Measurements from ENCODE around the gene ALG1. TPM values are rescaled to one million over a fixed set of nuclear protein-coding genes. Genes with fewer than 3 reads are reported as not detected.

ALG1 gene
- total and polyA plus RNA-seq, 2 of the 13 experiments (the other 11 are each of a cell fraction or from before 2014, with no cell fraction given): 43.3 to 75.6 TPM

GRCh38 chr16:5071681-5072333, at the start of gene ALG1 (continued):
- TF ChIP-seq CHCHD3 (CRISPR knock-in tag; IDR thresholded peaks at IDR 0.05): peak; percentile 74; the same call in 1 of the 2 replicates
- TF ChIP-seq RCOR2 (CRISPR knock-in tag; IDR thresholded peaks at IDR 0.05): peak; percentile 90
- no peak for TF ChIP-seq GABPA (IDR thresholded peaks at IDR 0.05; ENCODE audit: low read depth, low read length)
- TF ChIP-seq GABPA (CRISPR knock-in tag; IDR thresholded peaks at IDR 0.05; ENCODE audit: low read depth): peak; percentile 53; the same call in 1 of the 2 replicates
- TF ChIP-seq ZNF280B (CRISPR knock-in tag; IDR thresholded peaks at IDR 0.05; ENCODE audit: borderline replicate concordance): peak; percentile 95
- TF ChIP-seq ZGPAT (CRISPR knock-in tag; IDR thresholded peaks at IDR 0.05): peak; percentile 97
- peak; percentile 81 for TF ChIP-seq FOXA3 (CRISPR knock-in tag; IDR thresholded peaks at IDR 0.05)
- TF ChIP-seq SETDB1 (CRISPR knock-in tag; IDR thresholded peaks at IDR 0.05; ENCODE audit: borderline replicate concordance): no peak
- peak; percentile 98 for TF ChIP-seq HBP1 (CRISPR knock-in tag; IDR thresholded peaks at IDR 0.05; ENCODE audit: low read depth)
- TF ChIP-seq POGK (CRISPR knock-in tag; conservative IDR thresholded peaks at IDR 0.05): peak; percentile 90
- peak; percentile 97 for TF ChIP-seq ATF7-NPFF (CRISPR knock-in tag; IDR thresholded peaks at IDR 0.05; ENCODE audit: low read depth)
- TF ChIP-seq DBP (CRISPR knock-in tag; IDR thresholded peaks at IDR 0.05; ENCODE audit: not compliant biosample characterization): peak; percentile 93
- peak; percentile 93 for TF ChIP-seq ZFY (CRISPR knock-in tag; IDR thresholded peaks at IDR 0.05)
- peak; percentile 98 for TF ChIP-seq KDM2A (CRISPR knock-in tag; IDR thresholded peaks at IDR 0.05; ENCODE audit: borderline replicate concordance, low read depth)
- TF ChIP-seq ZFP90 (CRISPR knock-in tag; IDR thresholded peaks at IDR 0.05; ENCODE audit: borderline replicate concordance): peak; percentile 89
- peak; percentile 95 for TF ChIP-seq TGIF2 (CRISPR knock-in tag; IDR thresholded peaks at IDR 0.05)
- TF ChIP-seq ZSCAN29 (CRISPR knock-in tag; conservative IDR thresholded peaks at IDR 0.05): 0 out of 2 replicates have a peak, but pooled peaks have one; percentile 42
- TF ChIP-seq HNRNPLL (IDR thresholded peaks at IDR 0.05; ENCODE audit: low read depth, low read length, poor library complexity, severe bottlenecking): peak; percentile 76
- TF ChIP-seq PAX8 (CRISPR knock-in tag; IDR thresholded peaks at IDR 0.05; ENCODE audit: borderline replicate concordance): no peak
- peak; percentile 90; the same call in 1 of the 2 replicates for TF ChIP-seq ZNF180 (CRISPR knock-in tag; IDR thresholded peaks at IDR 0.05; ENCODE audit: borderline replicate concordance, low read depth)
- TF ChIP-seq SAFB2 (CRISPR knock-in tag; IDR thresholded peaks at IDR 0.05; ENCODE audit: borderline replicate concordance, low read depth): 0 out of 2 replicates have a peak, but pooled peaks have one; percentile 34
- TF ChIP-seq NKX3-1 (CRISPR knock-in tag; IDR thresholded peaks at IDR 0.05): peak; percentile 95; the same call in 1 of the 2 replicates
- no peak; the same call in 1 of the 2 replicates for TF ChIP-seq ZNF549 (CRISPR knock-in tag; IDR thresholded peaks at IDR 0.05)
